Gastrocnemius medialis (tissue), 4 donors: Measurements from ENCODE around the gene TAGLN2. TPM values are rescaled to one million over a fixed set of nuclear protein-coding genes. Genes with fewer than 3 reads are reported as not detected.

Source experiments
- ATAC-seq, 2 donors: fragments of 150-250 bp; one replicate each; pipeline ENCODE4 v1.9.1; 2016
- DNase-seq, 2 donors: peaks; one replicate each; pipeline ENCODE4 v3.0.0-alpha.2; 2019
- H3K27ac ChIP-seq, 4 donors: fragments of 200-600 bp; sonication (generic); 1 replicate in 1 of 4; 2 replicates in 3 of 4; pipeline ENCODE4 v1.5.1; 2016 to 2018; ENCODE audit warnings: mild to moderate bottlenecking in 2 of 4, moderate library complexity in 1 of 4
- H3K27me3 ChIP-seq, 3 donors: fragments of 200-600 bp; sonication (generic) in 2 of 3; 1 replicate in 1 of 3; 2 replicates in 2 of 3; pipeline versions ENCODE4 v1.5.1 to v1.6.0; 2016 to 2019; ENCODE audit warnings: mild to moderate bottlenecking in 1 of 3, moderate library complexity in 1 of 3
- H3K36me3 ChIP-seq, 2 donors: fragments of 200-600 bp; sonication (generic) in 1 of 2; one replicate each; pipeline ENCODE4 v1.5.1; 2017 to 2018
- H3K4me1 ChIP-seq, 2 donors: fragments of 200-600 bp; sonication (generic) in 1 of 2; one replicate each; pipeline ENCODE4 v1.5.1; 2016 to 2017; ENCODE audit warnings: mild to moderate bottlenecking in 2 of 2
- H3K4me3 ChIP-seq, 4 donors: fragments of 200-600 bp; sonication (generic) in 3 of 4; 1 replicate in 1 of 4; 2 replicates in 3 of 4; pipeline ENCODE4 v1.5.1; 2016 to 2019; ENCODE audit warnings: mild to moderate bottlenecking in 2 of 4
- H3K9me3 ChIP-seq, 3 donors: fragments of 200-600 bp; sonication (generic) in 2 of 3; 1 replicate in 1 of 3; 2 replicates in 2 of 3; pipeline ENCODE4 v1.5.1; 2016 to 2019
- POLR2A ChIP-seq, 2 donors: fragments of 450-650 bp; IDR thresholded peaks; one replicate each; pipeline ENCODE4 v1.6.1; 2017; ENCODE audit warnings: antibody characterized with exemption in 2 of 2, mild to moderate bottlenecking in 2 of 2, moderate library complexity in 2 of 2
- in situ Hi-C, 4 donors: fragments of 200-750 bp; cut with MboI; loops; one replicate each; pipeline versions ENCODE4 v1.15.0 to v1.8.0; 2017; ENCODE audit warnings: low sequenced_read_pairs in 4 of 4
- intact Hi-C: fragments of 100-400 bp; cut with DNase I; formaldehyde crosslinking; loops from one replicate; pipeline ENCODE4 v1.15.1; 2023; ENCODE audit warnings: low total_unique reads
- total RNA-seq, 4 donors: library from RNA; depleted of rRNA; stranded (reverse); fragments of >200 nt; gene quantifications; one replicate each; pipeline versions ENCODE4 v1.1.0 to v1.2.3, GENCODE V29; 2016
- TF ChIP-seq, protein P1 (sequence below), 5 experiments: fragments of 450-650 bp in 3 of 5; fragments of 200-600 bp in 2 of 5; sonication (generic) in 2 of 5; IDR thresholded peaks in 4 of 5; conservative IDR thresholded peaks in 1 of 5; 1 replicate in 4 of 5; 2 replicates in 1 of 5; pipeline ENCODE4 v1.5.1; 2016 to 2019; ENCODE audit warnings: antibody characterized with exemption in 5 of 5, mild to moderate bottlenecking in 3 of 5, moderate library complexity in 3 of 5

Gene TAGLN2
- total RNA-seq, 4 donors from 2014 or later = 28.8 to 48.2 (median 37.5) TPM

DNA sequence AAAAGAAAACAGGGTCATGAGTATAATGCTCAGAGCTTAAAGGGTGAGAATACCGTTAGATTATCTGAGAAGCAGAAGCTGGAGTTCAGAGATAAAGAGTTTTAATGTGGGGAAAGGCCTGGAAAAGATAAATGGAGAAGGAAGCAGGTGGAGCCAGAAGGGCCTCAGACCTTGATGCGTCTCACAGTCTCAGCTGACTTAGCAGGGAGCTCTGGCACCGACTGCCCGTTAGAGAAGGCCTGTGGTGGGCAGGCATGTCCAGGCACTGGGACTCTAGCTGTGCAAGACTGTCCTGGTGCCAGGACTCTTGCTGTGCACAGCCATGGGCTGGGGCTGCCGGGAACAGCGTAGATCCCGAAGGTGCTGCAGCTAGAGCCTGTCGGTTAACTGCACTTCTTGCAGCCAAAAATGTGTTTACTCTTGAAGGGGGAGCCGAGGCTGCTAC, 32.5 kb upstream of the TAGLN2 start:
- intact Hi-C loops = no loop called here
- DNase-seq (no peak), ATAC-seq (no peak)

DNA sequence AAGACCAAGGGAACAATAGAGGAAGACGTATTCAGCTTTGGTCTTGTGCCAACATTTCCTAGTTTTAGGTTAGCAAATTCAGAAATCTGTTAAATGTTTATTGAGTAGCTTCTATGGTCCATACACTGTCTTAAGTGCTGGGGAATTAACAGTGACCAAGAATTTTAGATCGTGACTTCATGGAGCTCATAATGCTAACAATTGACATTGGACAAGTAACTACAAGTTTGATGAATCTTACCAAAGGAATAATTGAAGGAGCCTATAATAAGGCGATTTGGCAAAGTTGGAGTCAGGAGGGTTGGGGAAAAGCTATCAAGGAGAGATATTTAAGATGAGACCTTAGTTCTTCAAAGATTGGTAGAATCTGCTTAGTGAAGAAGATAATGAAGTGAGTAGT, 30.1 kb upstream of the TAGLN2 start:
- TF ChIP-seq, protein P1, sequence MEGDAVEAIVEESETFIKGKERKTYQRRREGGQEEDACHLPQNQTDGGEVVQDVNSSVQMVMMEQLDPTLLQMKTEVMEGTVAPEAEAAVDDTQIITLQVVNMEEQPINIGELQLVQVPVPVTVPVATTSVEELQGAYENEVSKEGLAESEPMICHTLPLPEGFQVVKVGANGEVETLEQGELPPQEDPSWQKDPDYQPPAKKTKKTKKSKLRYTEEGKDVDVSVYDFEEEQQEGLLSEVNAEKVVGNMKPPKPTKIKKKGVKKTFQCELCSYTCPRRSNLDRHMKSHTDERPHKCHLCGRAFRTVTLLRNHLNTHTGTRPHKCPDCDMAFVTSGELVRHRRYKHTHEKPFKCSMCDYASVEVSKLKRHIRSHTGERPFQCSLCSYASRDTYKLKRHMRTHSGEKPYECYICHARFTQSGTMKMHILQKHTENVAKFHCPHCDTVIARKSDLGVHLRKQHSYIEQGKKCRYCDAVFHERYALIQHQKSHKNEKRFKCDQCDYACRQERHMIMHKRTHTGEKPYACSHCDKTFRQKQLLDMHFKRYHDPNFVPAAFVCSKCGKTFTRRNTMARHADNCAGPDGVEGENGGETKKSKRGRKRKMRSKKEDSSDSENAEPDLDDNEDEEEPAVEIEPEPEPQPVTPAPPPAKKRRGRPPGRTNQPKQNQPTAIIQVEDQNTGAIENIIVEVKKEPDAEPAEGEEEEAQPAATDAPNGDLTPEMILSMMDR (IDR thresholded peaks at IDR 0.05 in 4 of 5, conservative IDR thresholded peaks at IDR 0.05 in 1 of 5) = no peak
- TF ChIP-seq POLR2A (IDR thresholded peaks at IDR 0.05) = no peak
- intact Hi-C loops = no loop called here
- Histone ChIP-seq H3K9me3 (no peaks in the 10 kb centered on the region), H3K36me3 (no peaks in the 10 kb centered on the region), H3K27ac (no peak overlapping the region), H3K27me3 (peaks cover 0 to 11% (median 0%) of the 10 kb centered on the region in 3 donors), H3K4me3 (no peak overlapping the region), H3K4me1 (no peaks in the 10 kb centered on the region)
- in situ Hi-C loops = no loop called here
- no peak for ATAC-seq
- DNase-seq = no peak

More for the DNA sequence above, 32.5 kb upstream of the TAGLN2 start:
- no peak overlapping the region for H3K27ac ChIP-seq
- no peak overlapping the region for H3K4me3 ChIP-seq
- no peaks in the 10 kb centered on the region for H3K4me1 ChIP-seq
- peaks cover 0 to 7% (median 0%) of the 10 kb centered on the region in 3 donors for H3K27me3 ChIP-seq
- TF ChIP-seq, protein P1 (IDR thresholded peaks at IDR 0.05 in 4 of 5, conservative IDR thresholded peaks at IDR 0.05 in 1 of 5) = no peak
- TF ChIP-seq POLR2A (IDR thresholded peaks at IDR 0.05) = no peak
- in situ Hi-C loops = no loop called here
- no peaks in the 10 kb centered on the region for H3K36me3 ChIP-seq
- no peaks in the 10 kb centered on the region for H3K9me3 ChIP-seq

DNA sequence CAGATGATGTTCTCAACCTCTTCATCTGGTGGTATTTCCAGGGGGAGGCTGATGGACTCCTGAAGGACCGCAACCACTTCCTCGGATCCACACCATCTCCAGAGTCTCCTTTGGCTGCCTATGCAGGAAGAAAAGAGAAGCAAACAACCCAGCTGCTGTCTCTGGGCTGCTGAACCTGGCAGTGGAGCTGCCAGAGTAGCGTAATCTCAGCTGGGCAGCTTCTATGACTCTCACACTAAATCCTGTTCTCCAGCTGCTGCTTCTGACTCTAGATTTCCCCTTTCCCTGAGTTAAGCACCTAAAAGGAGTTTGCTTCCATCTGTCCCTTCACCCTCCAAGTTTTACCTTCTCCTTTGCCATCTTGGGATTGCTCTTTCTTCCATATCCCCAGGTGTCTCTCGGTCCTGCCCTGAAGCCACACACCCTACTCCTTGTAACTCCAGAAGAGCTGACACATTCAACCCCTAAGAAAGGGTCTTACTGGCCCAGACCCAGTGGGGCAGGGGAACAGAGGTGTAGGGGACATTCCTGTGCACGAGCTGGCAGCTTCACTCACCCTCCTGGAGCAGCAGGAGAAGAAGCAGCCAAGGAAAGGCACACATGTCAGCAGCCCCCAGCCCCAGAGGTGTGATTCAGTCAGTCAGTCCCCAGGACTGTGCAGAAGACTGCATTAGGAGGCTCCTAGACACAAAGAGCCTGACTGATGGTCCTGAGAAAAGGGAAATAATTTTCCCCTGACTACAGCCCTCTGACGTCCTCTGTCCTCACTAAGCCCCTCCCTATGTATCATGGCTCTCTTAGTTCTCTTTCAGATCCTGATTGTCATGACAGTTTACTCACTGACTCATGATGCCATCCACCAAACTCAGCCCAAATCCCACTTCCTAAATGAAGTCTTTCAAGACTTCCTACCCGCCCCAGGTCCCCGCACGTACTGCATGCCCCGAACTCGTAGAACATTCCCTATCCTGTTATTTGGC, 28.5 kb upstream of the TAGLN2 start, which contains the start of gene SLAMF9:
SLAMF9 (minus strand) TSS at position 702 of the 980 bp plus-strand sequence; CDS start at position 602, 100 bp downstream.
- peaks cover 0 to 11% (median 0%) of the 10 kb centered on the region in 3 donors for H3K27me3 ChIP-seq
- H3K36me3 ChIP-seq = no peaks in the 10 kb centered on the region
- no peak within 1 kb of the TSS for H3K4me3 ChIP-seq
- intact Hi-C loops (no loop called here), in situ Hi-C loops (no loop called here)
- no peaks in the 10 kb centered on the region for H3K9me3 ChIP-seq
- no peak for ATAC-seq
- H3K27ac ChIP-seq = no peak within 1 kb of the TSS
- no peaks in the 10 kb centered on the region for H3K4me1 ChIP-seq
- TF ChIP-seq, protein P1 (IDR thresholded peaks at IDR 0.05 in 4 of 5, conservative IDR thresholded peaks at IDR 0.05 in 1 of 5) = no peak
- TF ChIP-seq POLR2A (IDR thresholded peaks at IDR 0.05) = no peak
- no peak for DNase-seq

DNA sequence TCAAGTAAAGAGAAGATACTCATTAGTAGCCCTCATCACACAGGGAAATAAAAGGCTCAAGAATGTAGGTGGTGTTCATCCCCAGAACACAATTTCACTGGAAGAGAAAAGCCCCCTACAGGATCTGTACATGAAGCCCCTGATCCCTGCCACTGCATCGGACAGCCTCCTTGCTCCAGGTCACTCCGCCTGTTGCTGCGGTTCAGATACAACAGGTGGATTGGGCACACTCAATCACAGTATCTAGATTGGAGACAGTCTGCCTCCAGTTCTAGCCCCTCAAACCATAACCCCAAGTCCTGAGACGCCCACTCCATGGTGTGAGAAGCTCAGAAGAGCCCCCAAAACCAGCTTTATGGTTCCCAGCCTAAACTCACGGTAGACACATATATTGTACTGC, 27.6 kb upstream of the TAGLN2 start:
- in situ Hi-C loops (no loop called here), intact Hi-C loops (no loop called here)
- Histone ChIP-seq H3K4me3 (no peak overlapping the region), H3K27ac (no peak overlapping the region), H3K9me3 (no peaks in the 10 kb centered on the region), H3K36me3 (no peaks in the 10 kb centered on the region), H3K27me3 (peaks cover 0 to 11% (median 0%) of the 10 kb centered on the region in 3 donors), H3K4me1 (no peaks in the 10 kb centered on the region)
- ATAC-seq = no peak
- no peak for DNase-seq
- TF ChIP-seq POLR2A (IDR thresholded peaks at IDR 0.05) = no peak
- TF ChIP-seq, protein P1 (IDR thresholded peaks at IDR 0.05 in 4 of 5, conservative IDR thresholded peaks at IDR 0.05 in 1 of 5) = no peak
